Measurements from ENCODE around the gene KRT15.
A peak's percentile ranks its signal among the peaks of the same experiment; 100 is the strongest.

KRT15 gene

DNA sequence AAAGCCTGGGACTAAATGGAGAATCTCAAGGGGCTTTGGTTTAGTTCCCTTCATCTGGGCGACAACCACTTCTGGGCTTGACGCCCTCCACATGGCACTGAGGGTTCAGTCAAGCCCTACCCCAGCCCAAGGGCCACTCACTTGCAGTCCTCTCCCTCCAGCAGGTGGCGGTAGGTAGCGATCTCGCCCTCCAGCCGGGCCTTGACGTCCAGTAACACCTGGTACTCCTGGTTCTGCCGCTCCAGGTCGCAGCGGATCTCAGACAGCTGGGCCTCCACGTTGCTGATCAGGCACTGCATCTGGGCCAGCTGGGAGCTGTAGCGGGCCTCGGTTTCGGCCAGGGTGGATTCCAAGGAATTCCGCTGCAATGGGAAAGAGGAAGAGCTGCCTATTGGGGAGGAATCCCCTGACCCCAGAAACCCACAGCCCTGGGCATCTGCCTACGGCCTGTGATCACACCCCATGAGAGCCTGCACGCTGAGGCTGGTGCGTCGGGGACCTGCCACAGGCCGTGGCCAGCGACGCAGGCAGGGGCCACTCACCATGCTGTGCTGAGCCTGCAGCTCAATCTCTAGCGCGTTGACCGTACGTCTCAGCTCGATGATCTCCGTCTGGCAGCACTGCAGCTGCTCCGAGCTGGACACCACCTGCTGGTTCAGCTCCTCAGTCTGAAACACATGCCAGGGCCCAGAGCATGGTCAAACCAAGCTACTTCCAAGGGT is 31.7 kb downstream of the KRT15 start:
- H2AFZ ChIP-seq (ENCODE audit: low read length): no peak overlapping the region
- no peaks in the 10 kb centered on the region for H3K9me3 ChIP-seq (ENCODE audit: low read length)
- H3F3A ChIP-seq (ENCODE audit: insufficient read depth, low read length): no peaks in the 10 kb centered on the region
- no peaks in the 10 kb centered on the region for H3K9me2 ChIP-seq (ENCODE audit: low read depth, low read length)
- H3K9ac ChIP-seq (ENCODE audit: low read length): no peak overlapping the region
- 0 out of 2 replicates have a peak, but pooled peaks cover 3% of the 10 kb centered on the region for H3K27me3 ChIP-seq (ENCODE audit: insufficient read depth, low read length)
- H3K36me3 ChIP-seq (ENCODE audit: insufficient read depth, low read length): no peaks in the 10 kb centered on the region
- TF ChIP-seq, protein P1, sequence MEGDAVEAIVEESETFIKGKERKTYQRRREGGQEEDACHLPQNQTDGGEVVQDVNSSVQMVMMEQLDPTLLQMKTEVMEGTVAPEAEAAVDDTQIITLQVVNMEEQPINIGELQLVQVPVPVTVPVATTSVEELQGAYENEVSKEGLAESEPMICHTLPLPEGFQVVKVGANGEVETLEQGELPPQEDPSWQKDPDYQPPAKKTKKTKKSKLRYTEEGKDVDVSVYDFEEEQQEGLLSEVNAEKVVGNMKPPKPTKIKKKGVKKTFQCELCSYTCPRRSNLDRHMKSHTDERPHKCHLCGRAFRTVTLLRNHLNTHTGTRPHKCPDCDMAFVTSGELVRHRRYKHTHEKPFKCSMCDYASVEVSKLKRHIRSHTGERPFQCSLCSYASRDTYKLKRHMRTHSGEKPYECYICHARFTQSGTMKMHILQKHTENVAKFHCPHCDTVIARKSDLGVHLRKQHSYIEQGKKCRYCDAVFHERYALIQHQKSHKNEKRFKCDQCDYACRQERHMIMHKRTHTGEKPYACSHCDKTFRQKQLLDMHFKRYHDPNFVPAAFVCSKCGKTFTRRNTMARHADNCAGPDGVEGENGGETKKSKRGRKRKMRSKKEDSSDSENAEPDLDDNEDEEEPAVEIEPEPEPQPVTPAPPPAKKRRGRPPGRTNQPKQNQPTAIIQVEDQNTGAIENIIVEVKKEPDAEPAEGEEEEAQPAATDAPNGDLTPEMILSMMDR (IDR thresholded peaks at IDR 0.05; ENCODE audit: low read length): peak; percentile 70
- TF ChIP-seq EZH2 (IDR thresholded peaks at IDR 0.05; ENCODE audit: borderline replicate concordance, low read length): no peak
- no peak overlapping the region for H3K4me2 ChIP-seq (ENCODE audit: low read length)
- no peaks in the 10 kb centered on the region for H4K20me1 ChIP-seq (ENCODE audit: insufficient read depth, low read length)
- H3K4me3 ChIP-seq (ENCODE audit: low read depth, low read length, poor library complexity, severe bottlenecking): no peak overlapping the region
- H3K27ac ChIP-seq (ENCODE audit: low read depth, low read length, poor library complexity, severe bottlenecking): no peak overlapping the region
- no peaks in the 10 kb centered on the region for H3K4me1 ChIP-seq (ENCODE audit: insufficient read depth, low read length, severe bottlenecking)
- H3K79me2 ChIP-seq (ENCODE audit: insufficient read depth, low read length): no peaks in the 10 kb centered on the region

DNA sequence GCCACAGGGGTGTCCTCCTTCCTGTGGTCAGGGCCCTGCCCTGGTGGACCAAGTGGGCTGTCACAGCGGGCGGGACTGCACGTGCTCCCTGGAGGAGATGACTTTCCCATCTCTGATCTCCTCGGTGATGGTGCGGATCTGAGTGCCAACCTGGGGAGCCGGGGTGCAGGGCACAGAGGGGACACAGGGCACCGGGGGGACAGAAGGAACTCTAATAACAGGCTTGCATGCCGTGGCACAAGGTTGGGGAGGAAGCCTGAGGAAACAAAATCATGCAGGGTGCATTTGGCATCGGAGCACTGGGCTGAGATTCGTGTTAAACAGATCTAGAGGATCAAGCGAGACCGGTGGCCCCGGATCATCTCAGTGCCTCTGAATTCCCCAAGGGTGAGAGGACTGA is 32.4 kb downstream of the KRT15 start:
- H3K4me2 ChIP-seq (ENCODE audit: low read length): no peak overlapping the region
- no peaks in the 10 kb centered on the region for H3K9me2 ChIP-seq (ENCODE audit: low read depth, low read length)
- no peak overlapping the region for H3K27ac ChIP-seq (ENCODE audit: low read depth, low read length, poor library complexity, severe bottlenecking)
- H3K9ac ChIP-seq (ENCODE audit: low read length): no peak overlapping the region
- H3K4me3 ChIP-seq (ENCODE audit: low read depth, low read length, poor library complexity, severe bottlenecking): no peak overlapping the region
- H3K27me3 ChIP-seq (ENCODE audit: insufficient read depth, low read length): 0 out of 2 replicates have a peak, but pooled peaks cover 3% of the 10 kb centered on the region
- no peak overlapping the region for H2AFZ ChIP-seq (ENCODE audit: low read length)
- no peaks in the 10 kb centered on the region for H3K4me1 ChIP-seq (ENCODE audit: insufficient read depth, low read length, severe bottlenecking)
- H4K20me1 ChIP-seq (ENCODE audit: insufficient read depth, low read length): no peaks in the 10 kb centered on the region
- TF ChIP-seq, protein P1 (IDR thresholded peaks at IDR 0.05; ENCODE audit: low read length): no peak
- no peak for TF ChIP-seq EZH2 (IDR thresholded peaks at IDR 0.05; ENCODE audit: borderline replicate concordance, low read length)
- H3K36me3 ChIP-seq (ENCODE audit: insufficient read depth, low read length): no peaks in the 10 kb centered on the region
- no peaks in the 10 kb centered on the region for H3K79me2 ChIP-seq (ENCODE audit: insufficient read depth, low read length)
- no peaks in the 10 kb centered on the region for H3F3A ChIP-seq (ENCODE audit: insufficient read depth, low read length)
- no peaks in the 10 kb centered on the region for H3K9me3 ChIP-seq (ENCODE audit: low read length)

DNA sequence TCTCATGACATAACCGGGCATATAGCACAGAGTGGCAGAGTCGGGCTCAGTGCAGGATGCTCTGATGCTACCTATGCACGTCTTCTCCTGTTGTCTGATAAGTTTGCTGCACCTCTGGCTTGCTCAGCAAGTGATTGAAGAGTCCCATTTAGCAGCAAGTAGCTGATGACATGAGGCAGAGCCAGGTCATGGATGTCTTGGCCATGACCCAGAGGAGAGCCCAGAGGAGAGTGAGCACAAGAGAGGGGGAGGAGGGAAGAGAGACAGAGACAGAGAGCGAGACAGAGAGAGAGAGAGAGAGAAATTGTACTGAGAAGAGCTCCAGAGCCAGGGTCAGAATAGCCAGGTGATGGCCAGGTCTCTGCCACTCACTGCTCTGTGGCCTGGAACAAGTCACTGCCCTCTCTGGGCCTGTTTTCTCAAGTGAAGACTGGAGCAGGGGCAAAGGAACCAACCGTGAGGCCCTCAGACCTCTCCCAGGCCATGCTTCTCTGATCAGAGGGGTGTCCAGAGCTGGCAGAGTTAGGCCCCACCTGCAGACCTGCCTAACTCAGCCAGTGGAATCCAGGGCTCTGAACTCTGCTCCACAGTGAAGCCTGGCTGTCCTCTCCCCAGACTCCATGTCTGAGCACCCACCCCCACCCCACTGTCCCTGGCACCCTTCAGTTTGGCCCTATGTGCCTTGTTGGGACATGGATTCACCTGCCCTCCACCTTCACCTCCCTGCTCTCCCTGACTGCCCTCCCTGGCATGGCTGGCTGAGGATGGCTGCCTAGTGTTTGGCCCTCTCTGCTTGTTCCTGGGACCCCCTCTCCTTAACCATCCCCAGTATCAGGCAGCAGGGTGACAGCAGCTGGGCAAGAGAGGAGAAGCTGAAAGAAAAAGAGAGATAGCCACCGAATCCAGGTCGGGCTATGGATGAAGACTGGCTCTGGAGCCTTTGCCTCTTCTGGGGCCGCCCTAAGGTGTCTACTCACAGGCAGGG is 33.5 kb downstream of the KRT15 start:
- Histone ChIP-seq H3F3A (ENCODE audit: insufficient read depth, low read length) (no peaks in the 10 kb centered on the region), H3K9me3 (ENCODE audit: low read length) (no peaks in the 10 kb centered on the region), H4K20me1 (ENCODE audit: insufficient read depth, low read length) (no peaks in the 10 kb centered on the region), H3K79me2 (ENCODE audit: insufficient read depth, low read length) (no peaks in the 10 kb centered on the region), H3K27me3 (ENCODE audit: insufficient read depth, low read length) (0 out of 2 replicates have a peak, but pooled peaks cover 3% of the 10 kb centered on the region), H3K27ac (ENCODE audit: low read depth, low read length, poor library complexity, severe bottlenecking) (no peak overlapping the region), H3K36me3 (ENCODE audit: insufficient read depth, low read length) (no peaks in the 10 kb centered on the region), H2AFZ (ENCODE audit: low read length) (no peak overlapping the region), H3K4me3 (ENCODE audit: low read depth, low read length, poor library complexity, severe bottlenecking) (no peak overlapping the region), H3K4me1 (ENCODE audit: insufficient read depth, low read length, severe bottlenecking) (no peaks in the 10 kb centered on the region), H3K9me2 (ENCODE audit: low read depth, low read length) (no peaks in the 10 kb centered on the region), H3K4me2 (ENCODE audit: low read length) (no peak overlapping the region), H3K9ac (ENCODE audit: low read length) (no peak overlapping the region)
- TF ChIP-seq EZH2 (IDR thresholded peaks at IDR 0.05; ENCODE audit: borderline replicate concordance, low read length): no peak
- TF ChIP-seq, protein P1 (IDR thresholded peaks at IDR 0.05; ENCODE audit: low read length): no peak

Data from OCI-LY1 (cell line).